ENCODE measurements around the gene CHORDC1. TPM values are rescaled to one million over a fixed set of nuclear protein-coding genes. Genes with fewer than 3 reads are reported as not detected.

The CHORDC1 gene
- total RNA-seq: 21.4 TPM

DNA sequence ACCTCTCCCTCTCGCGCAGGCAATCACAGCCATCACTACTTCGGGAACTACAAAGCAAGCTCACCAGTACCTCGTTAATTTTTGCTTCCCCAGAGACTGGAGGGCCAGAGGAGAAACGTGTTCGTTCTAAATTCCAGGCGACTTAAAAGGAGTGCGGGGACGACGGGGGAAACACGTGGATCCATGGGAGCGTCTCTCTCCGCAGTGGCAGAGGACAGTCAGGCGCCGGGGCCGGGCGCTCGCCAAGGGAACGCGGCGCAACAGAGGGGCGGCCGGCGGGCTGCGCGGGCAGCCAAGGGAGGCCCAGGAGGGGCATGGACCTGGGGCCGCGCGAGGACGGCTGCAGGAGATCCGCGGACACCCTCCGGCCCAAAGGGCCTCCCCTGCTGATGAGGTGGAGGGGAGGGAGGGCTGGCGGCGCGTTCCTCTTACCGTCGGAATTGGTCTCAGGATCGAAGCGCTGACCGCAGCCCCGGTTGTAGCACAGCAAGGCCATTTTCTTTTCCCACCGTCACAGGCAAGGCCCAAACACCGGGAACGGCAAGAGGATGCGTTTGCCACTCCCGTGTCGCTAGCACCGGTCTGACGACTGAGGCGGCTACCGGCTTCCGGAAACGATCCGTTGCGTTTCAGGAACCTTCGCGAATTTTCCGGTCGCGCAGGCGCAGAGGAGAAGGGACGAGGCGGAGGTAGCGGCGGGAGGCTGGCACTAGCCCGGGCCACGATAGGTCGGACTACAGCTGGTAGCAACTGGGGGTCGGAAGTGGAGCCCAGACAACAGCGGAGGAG is at the start of gene CHORDC1:
Gene CHORDC1, minus strand, starts transcription at position 591 of the 789 bp plus-strand sequence. Its CDS starts 95 bp downstream, at position 496.
- H3K27ac ChIP-seq (ENCODE audit: low read depth, low read length): peak within 1 kb of the TSS; percentile 91
- H3K27me3 ChIP-seq (ENCODE audit: control insufficient read depth in 3 of 3, insufficient read depth in 3 of 3, low read length in 3 of 3): no peaks in the 10 kb centered on the region
- peak within 1 kb of the TSS; percentile 89 to 97 (median 92) for H3K4me3 ChIP-seq (ENCODE audit: low read length in 3 of 3)
- H3K9ac ChIP-seq (ENCODE audit: low read depth in 1 of 3, low read length in 3 of 3): peak within 1 kb of the TSS; percentile 86 to 91 (median 89)
- H3K4me1 ChIP-seq (ENCODE audit: control insufficient read depth in 3 of 3, insufficient read depth in 3 of 3, low read length in 3 of 3): peaks cover 12 to 19% (median 16%) of the 10 kb centered on the region in 3 donors
- no peaks in the 10 kb centered on the region for H3K36me3 ChIP-seq (ENCODE audit: control insufficient read depth in 3 of 3, insufficient read depth in 3 of 3, low read length in 3 of 3)
- H3K9me3 ChIP-seq (ENCODE audit: control insufficient read depth in 3 of 3, low read length in 3 of 3): no peaks in the 10 kb centered on the region

DNA sequence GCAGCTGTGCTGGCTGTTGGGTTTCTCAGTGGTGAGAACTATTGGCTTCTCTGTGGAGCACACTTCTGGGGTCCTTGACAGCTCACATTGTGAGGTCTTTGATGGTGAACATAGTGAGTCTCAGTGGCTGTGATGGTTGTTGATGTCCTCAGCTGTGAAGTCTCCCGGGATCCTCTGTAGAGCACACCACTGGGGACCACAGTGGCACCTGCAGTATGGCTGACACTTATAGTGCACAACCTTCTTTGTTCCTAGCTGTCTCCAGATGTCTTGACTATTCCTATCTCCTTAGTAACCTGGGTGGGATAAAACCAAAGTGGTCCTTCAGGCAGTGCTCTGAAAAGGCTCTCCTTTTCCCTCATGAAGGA is 34.3 kb upstream of the CHORDC1 start:
- Histone ChIP-seq H3K9me3 (ENCODE audit: control insufficient read depth in 3 of 3, low read length in 3 of 3) (no peaks in the 10 kb centered on the region), H3K4me1 (ENCODE audit: control insufficient read depth in 3 of 3, insufficient read depth in 3 of 3, low read length in 3 of 3) (no peaks in the 10 kb centered on the region), H3K9ac (ENCODE audit: low read depth in 1 of 3, low read length in 3 of 3) (no peak overlapping the region), H3K27me3 (ENCODE audit: control insufficient read depth in 3 of 3, insufficient read depth in 3 of 3, low read length in 3 of 3) (peaks cover 0 to 7% (median 0%) of the 10 kb centered on the region in 3 donors), H3K36me3 (ENCODE audit: control insufficient read depth in 3 of 3, insufficient read depth in 3 of 3, low read length in 3 of 3) (no peaks in the 10 kb centered on the region), H3K27ac (ENCODE audit: low read depth, low read length) (no peak overlapping the region), H3K4me3 (ENCODE audit: low read length in 3 of 3) (no peak overlapping the region)

DNA sequence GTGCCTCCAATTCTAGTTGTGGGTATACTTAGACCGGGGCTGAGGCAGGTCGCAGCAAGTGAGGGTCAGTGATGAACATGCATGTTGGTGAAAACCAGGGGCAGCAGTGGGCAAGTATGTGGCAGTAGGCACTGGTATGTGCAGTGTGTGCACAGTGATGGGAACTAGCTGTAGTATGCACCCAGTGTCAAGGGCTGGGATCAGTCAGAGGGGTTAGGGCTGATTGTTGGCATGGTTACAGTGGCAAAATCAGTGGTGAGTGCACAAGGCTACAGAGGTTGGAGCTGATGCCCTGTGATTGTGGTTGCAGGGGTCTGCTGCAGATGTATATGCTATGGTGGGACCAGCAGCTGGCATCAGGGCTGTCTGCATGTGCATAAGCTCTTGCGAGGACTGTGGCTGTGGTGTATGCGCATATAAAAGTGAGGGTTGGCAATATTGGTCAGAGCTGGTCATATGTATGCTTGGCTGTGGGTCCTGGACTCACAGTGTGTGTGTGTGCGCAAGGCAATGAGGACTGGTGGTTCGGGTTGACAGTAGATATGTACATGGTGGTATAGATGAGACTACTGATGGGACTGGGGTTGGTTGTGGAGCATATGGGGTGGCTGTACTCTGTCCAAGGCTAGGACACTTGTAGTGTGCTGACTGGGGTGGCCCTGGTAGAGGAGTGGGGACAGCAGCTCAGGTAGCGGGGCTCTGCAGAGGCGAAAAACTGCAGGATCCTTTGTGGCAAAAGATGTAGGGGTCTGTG is 33.7 kb upstream of the CHORDC1 start:
- Histone ChIP-seq H3K9ac (ENCODE audit: low read depth in 1 of 3, low read length in 3 of 3) (no peak overlapping the region), H3K27ac (ENCODE audit: low read depth, low read length) (no peak overlapping the region), H3K27me3 (ENCODE audit: control insufficient read depth in 3 of 3, insufficient read depth in 3 of 3, low read length in 3 of 3) (peaks cover 0 to 7% (median 0%) of the 10 kb centered on the region in 3 donors), H3K9me3 (ENCODE audit: control insufficient read depth in 3 of 3, low read length in 3 of 3) (no peaks in the 10 kb centered on the region), H3K4me3 (ENCODE audit: low read length in 3 of 3) (no peak overlapping the region), H3K36me3 (ENCODE audit: control insufficient read depth in 3 of 3, insufficient read depth in 3 of 3, low read length in 3 of 3) (no peaks in the 10 kb centered on the region), H3K4me1 (ENCODE audit: control insufficient read depth in 3 of 3, insufficient read depth in 3 of 3, low read length in 3 of 3) (no peaks in the 10 kb centered on the region)

DNA sequence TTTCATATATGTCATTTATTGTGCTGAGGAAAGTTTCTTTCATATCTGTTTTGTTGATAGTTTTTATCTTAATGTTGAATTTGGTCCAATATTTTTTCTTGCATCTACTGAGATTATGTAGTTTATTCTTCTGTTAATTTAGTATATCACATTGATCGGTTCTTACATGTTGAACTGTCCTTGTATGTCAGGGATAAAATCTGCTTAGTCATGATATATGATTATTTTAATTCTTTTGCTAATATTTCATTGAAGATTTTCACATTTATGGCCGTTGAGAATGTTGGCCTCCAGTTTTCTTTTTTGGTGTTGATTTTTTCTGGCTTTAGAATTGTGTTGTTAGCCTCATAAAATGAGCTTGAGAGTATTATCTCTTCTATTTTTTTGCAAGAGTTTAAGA is 31.2 kb upstream of the CHORDC1 start:
- no peak overlapping the region for H3K27ac ChIP-seq (ENCODE audit: low read depth, low read length)
- peaks cover 0 to 7% (median 0%) of the 10 kb centered on the region in 3 donors for H3K27me3 ChIP-seq (ENCODE audit: control insufficient read depth in 3 of 3, insufficient read depth in 3 of 3, low read length in 3 of 3)
- H3K4me1 ChIP-seq (ENCODE audit: control insufficient read depth in 3 of 3, insufficient read depth in 3 of 3, low read length in 3 of 3): no peaks in the 10 kb centered on the region
- no peak overlapping the region for H3K4me3 ChIP-seq (ENCODE audit: low read length in 3 of 3)
- H3K36me3 ChIP-seq (ENCODE audit: control insufficient read depth in 3 of 3, insufficient read depth in 3 of 3, low read length in 3 of 3): no peaks in the 10 kb centered on the region
- H3K9ac ChIP-seq (ENCODE audit: low read depth in 1 of 3, low read length in 3 of 3): no peak overlapping the region
- no peaks in the 10 kb centered on the region for H3K9me3 ChIP-seq (ENCODE audit: control insufficient read depth in 3 of 3, low read length in 3 of 3)

GRCh38 chr11:90252053-90252452 is 29.2 kb upstream of the CHORDC1 start:
- Histone ChIP-seq H3K27me3 (ENCODE audit: control insufficient read depth in 3 of 3, insufficient read depth in 3 of 3, low read length in 3 of 3) (peaks cover 0 to 7% (median 0%) of the 10 kb centered on the region in 3 donors), H3K36me3 (ENCODE audit: control insufficient read depth in 3 of 3, insufficient read depth in 3 of 3, low read length in 3 of 3) (no peaks in the 10 kb centered on the region), H3K9me3 (ENCODE audit: control insufficient read depth in 3 of 3, low read length in 3 of 3) (no peaks in the 10 kb centered on the region), H3K9ac (ENCODE audit: low read depth in 1 of 3, low read length in 3 of 3) (no peak overlapping the region), H3K4me1 (ENCODE audit: control insufficient read depth in 3 of 3, insufficient read depth in 3 of 3, low read length in 3 of 3) (no peaks in the 10 kb centered on the region), H3K4me3 (ENCODE audit: low read length in 3 of 3) (no peak overlapping the region), H3K27ac (ENCODE audit: low read depth, low read length) (no peak overlapping the region)

- no peak overlapping the region for H3K4me3 ChIP-seq (ENCODE audit: low read length in 3 of 3)
Observed at GRCh38 chr11:90251599-90251998, 28.8 kb upstream of the CHORDC1 start.

GRCh38 chr11:90250970-90251369 is 28.1 kb upstream of the CHORDC1 start:
- Histone ChIP-seq H3K9ac (ENCODE audit: low read depth in 1 of 3, low read length in 3 of 3) (no peak overlapping the region), H3K27me3 (ENCODE audit: control insufficient read depth in 3 of 3, insufficient read depth in 3 of 3, low read length in 3 of 3) (no peaks in the 10 kb centered on the region), H3K27ac (ENCODE audit: low read depth, low read length) (no peak overlapping the region), H3K36me3 (ENCODE audit: control insufficient read depth in 3 of 3, insufficient read depth in 3 of 3, low read length in 3 of 3) (no peaks in the 10 kb centered on the region), H3K4me3 (ENCODE audit: low read length in 3 of 3) (no peak overlapping the region), H3K9me3 (ENCODE audit: control insufficient read depth in 3 of 3, low read length in 3 of 3) (no peaks in the 10 kb centered on the region), H3K4me1 (ENCODE audit: control insufficient read depth in 3 of 3, insufficient read depth in 3 of 3, low read length in 3 of 3) (no peaks in the 10 kb centered on the region)

More at GRCh38 chr11:90251599-90251998, 28.8 kb upstream of the CHORDC1 start:
- no peaks in the 10 kb centered on the region for H3K36me3 ChIP-seq (ENCODE audit: control insufficient read depth in 3 of 3, insufficient read depth in 3 of 3, low read length in 3 of 3)
- no peak overlapping the region for H3K9ac ChIP-seq (ENCODE audit: low read depth in 1 of 3, low read length in 3 of 3)
- no peaks in the 10 kb centered on the region for H3K4me1 ChIP-seq (ENCODE audit: control insufficient read depth in 3 of 3, insufficient read depth in 3 of 3, low read length in 3 of 3)
- H3K27me3 ChIP-seq (ENCODE audit: control insufficient read depth in 3 of 3, insufficient read depth in 3 of 3, low read length in 3 of 3): peaks cover 0 to 5% (median 0%) of the 10 kb centered on the region in 3 donors
- no peaks in the 10 kb centered on the region for H3K9me3 ChIP-seq (ENCODE audit: control insufficient read depth in 3 of 3, low read length in 3 of 3)
- H3K27ac ChIP-seq (ENCODE audit: low read depth, low read length): no peak overlapping the region

DNA sequence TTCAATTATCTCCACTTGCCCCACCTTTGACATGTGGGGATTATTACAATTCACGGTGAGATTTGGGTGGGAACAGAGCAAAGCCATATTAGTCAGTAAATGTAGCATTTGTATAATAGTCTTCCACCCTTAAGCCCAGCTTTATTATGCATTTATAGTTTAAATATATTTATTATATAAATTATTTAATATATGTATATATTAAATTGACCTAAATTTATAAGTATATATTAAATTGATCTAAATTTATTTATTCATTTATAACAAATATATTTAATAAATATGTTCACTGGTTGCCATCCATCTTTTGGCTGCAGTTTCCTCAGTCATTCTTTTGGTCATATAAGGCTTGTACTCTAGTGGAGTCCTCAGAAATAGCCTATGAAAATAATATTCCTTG is 23.6 kb upstream of the CHORDC1 start:
- no peaks in the 10 kb centered on the region for H3K27me3 ChIP-seq (ENCODE audit: control insufficient read depth in 3 of 3, insufficient read depth in 3 of 3, low read length in 3 of 3)
- no peak overlapping the region for H3K4me3 ChIP-seq (ENCODE audit: low read length in 3 of 3)
- H3K4me1 ChIP-seq (ENCODE audit: control insufficient read depth in 3 of 3, insufficient read depth in 3 of 3, low read length in 3 of 3): no peaks in the 10 kb centered on the region
- no peaks in the 10 kb centered on the region for H3K36me3 ChIP-seq (ENCODE audit: control insufficient read depth in 3 of 3, insufficient read depth in 3 of 3, low read length in 3 of 3)
- no peaks in the 10 kb centered on the region for H3K9me3 ChIP-seq (ENCODE audit: control insufficient read depth in 3 of 3, low read length in 3 of 3)
- H3K9ac ChIP-seq (ENCODE audit: low read depth in 1 of 3, low read length in 3 of 3): no peak overlapping the region
- H3K27ac ChIP-seq (ENCODE audit: low read depth, low read length): no peak overlapping the region

DNA sequence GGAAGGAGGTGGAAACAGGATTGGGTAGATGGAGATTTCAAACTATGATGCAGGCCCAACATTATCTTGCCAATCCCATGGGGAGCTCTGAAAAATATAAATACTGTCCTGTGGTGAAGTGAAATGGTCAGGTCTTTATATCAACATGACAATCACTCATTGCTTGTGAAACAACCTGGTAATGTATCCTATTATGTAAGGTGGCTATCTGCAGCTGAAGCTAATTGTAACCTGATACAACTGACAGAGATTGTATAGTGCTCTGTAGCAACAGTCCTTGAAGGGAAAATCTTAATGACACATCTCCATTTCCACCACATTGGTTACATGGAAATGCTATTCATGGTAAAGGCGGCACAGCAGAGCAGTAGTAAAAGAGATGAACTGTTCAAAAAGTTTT is 20.7 kb upstream of the CHORDC1 start:
- H3K9ac ChIP-seq (ENCODE audit: low read depth in 1 of 3, low read length in 3 of 3): no peak overlapping the region
- H3K9me3 ChIP-seq (ENCODE audit: control insufficient read depth in 3 of 3, low read length in 3 of 3): no peaks in the 10 kb centered on the region
- H3K4me1 ChIP-seq (ENCODE audit: control insufficient read depth in 3 of 3, insufficient read depth in 3 of 3, low read length in 3 of 3): no peaks in the 10 kb centered on the region
- no peaks in the 10 kb centered on the region for H3K36me3 ChIP-seq (ENCODE audit: control insufficient read depth in 3 of 3, insufficient read depth in 3 of 3, low read length in 3 of 3)
- H3K4me3 ChIP-seq (ENCODE audit: low read length in 3 of 3): no peak overlapping the region
- H3K27me3 ChIP-seq (ENCODE audit: control insufficient read depth in 3 of 3, insufficient read depth in 3 of 3, low read length in 3 of 3): no peaks in the 10 kb centered on the region
- no peak overlapping the region for H3K27ac ChIP-seq (ENCODE audit: low read depth, low read length)

DNA sequence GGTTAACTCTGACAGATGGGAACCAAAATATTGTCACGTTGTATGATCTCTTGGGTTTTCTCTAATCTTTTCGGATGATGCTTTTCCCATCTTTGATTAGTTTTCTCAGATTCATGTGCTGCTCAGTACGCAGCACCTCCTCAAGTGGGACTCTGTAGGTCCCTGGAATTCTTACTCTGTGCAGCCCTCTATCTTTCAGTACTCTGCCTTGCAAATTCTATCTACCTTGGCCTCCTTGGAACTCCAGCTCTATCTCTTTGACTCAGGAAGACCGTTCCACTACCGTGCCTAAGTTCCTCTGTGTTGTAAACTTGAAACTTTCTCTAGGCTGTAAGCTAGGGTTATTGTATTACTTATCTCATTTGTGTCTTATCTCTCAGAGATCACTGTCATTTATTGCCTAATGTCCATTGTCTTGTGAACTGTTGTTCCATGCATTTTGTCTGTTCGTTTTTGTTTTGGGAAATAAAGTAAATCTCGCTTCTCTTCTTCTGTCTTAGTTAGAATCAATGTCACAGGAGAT is 20.1 kb upstream of the CHORDC1 start:
- H3K9me3 ChIP-seq (ENCODE audit: control insufficient read depth in 3 of 3, low read length in 3 of 3): no peaks in the 10 kb centered on the region
- H3K9ac ChIP-seq (ENCODE audit: low read depth in 1 of 3, low read length in 3 of 3): no peak overlapping the region
- H3K4me3 ChIP-seq (ENCODE audit: low read length in 3 of 3): no peak overlapping the region
- no peaks in the 10 kb centered on the region for H3K36me3 ChIP-seq (ENCODE audit: control insufficient read depth in 3 of 3, insufficient read depth in 3 of 3, low read length in 3 of 3)
- no peaks in the 10 kb centered on the region for H3K27me3 ChIP-seq (ENCODE audit: control insufficient read depth in 3 of 3, insufficient read depth in 3 of 3, low read length in 3 of 3)
- no peaks in the 10 kb centered on the region for H3K4me1 ChIP-seq (ENCODE audit: control insufficient read depth in 3 of 3, insufficient read depth in 3 of 3, low read length in 3 of 3)
- H3K27ac ChIP-seq (ENCODE audit: low read depth, low read length): no peak overlapping the region
